Erythroblast (primary cell): ENCODE data around the gene TWSG1.

Experiments
- GATA1 ChIP-seq: IDR thresholded peaks from 2 replicates; pipeline ENCODE4 v1.6.1; 2011; ENCODE audit warnings: low read depth, mild to moderate bottlenecking, control low read depth, low read length, moderate library complexity
- POLR2A ChIP-seq: IDR thresholded peaks from 2 replicates; pipeline ENCODE4 v1.6.1; 2011; ENCODE audit warnings: mild to moderate bottlenecking, low read length

DNA sequence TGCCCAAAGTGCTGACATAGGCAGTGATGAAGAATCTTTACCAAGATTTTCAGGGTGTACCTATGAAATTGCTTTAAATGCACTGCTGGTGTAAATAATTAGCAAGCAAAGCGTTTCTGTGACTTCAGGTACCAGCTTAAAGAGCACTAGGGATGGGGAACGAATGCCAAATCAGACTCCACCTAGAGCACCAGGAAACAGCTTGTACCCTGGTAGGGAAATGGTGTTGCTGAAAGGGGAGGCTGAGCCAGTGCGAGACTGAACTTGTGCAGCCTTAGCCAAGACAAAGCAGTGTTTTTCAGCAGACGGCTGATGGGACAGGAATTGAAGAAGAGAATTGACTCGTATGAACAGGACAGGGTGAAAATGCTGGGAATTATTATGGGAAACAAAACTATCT is 65.6 kb downstream of the TWSG1 start:
- TF ChIP-seq POLR2A (no peak), GATA1 (no peak)
